ENCODE results near the gene C1orf94.
"Not testable (repeated sequence)": the region's sequence is repeated elsewhere in the genome, so short reads cannot be mapped to it uniquely, and the experiment has no call there.

C1orf94 gene

DNA sequence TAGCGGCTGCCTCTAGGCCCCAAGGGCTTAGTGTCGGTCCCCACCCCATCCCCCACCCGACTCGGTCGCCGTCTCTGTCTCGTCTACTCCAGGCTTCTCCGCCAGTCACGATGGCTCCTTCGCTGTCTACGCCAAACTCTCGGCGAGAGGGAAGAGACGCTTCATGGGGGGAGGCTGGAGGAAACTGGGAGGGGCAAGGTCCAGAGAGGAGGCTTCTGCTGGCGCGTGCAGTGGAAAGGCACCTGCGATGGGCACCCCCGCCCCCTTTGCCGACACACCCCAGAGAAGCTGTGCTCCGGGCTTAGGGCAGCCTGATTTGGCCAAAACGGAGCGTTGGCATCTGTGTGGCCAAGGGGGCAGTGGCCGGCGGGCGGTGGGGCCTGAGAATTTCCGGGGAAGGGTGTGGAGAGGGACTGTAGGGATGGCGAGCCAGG is 10.5 kb upstream of the C1orf94 start:
- Histone ChIP-seq H3K4me3 (ENCODE audit: low read depth in 1 of 2, low read length in 1 of 2) (no peak overlapping the region), H3K27me3 (peaks cover 98% of the 10 kb centered on the region)

DNA sequence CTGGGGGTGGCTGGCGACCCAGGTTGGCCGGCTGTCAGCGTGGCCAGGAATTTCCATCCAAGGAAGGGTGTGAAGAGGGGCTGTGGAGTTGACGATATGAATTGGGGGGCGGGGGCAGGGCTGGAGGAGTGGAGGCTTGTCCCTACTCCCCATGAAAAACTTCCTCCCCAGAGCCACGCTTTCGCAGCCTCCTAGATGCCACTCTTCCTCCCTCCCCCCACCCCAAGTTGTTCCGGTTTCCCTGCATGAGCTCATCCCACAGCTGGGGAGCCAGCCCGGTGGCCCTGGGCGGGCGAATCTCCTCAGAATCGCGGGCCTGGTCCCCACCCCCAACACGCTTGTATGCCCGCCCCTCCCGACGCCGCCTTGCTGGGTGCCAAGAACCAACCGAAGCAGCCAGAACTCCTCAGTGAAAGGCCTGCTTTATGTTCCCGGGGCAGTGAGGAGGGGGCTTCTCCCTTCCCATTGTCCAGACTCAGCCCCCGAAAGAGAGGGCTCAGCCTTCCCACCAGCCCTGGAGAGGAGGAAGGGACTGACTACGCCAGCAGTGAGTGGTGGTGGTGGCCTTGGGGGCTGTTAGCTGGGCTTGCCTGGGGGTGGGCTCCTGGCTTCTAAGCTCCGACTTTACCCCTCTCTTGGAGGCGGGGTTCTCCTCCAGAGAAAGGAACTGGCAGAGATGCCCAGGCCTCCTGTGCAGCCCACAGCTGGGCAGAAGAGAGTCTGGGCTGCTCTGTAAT is 9.9 kb upstream of the C1orf94 start:
- Histone ChIP-seq H3K4me3 (ENCODE audit: low read depth in 1 of 2, low read length in 1 of 2) (no peak overlapping the region), H3K9me3 (no peaks in the 10 kb centered on the region), H3K27me3 (peaks cover 98% of the 10 kb centered on the region), H3K27ac (no peak overlapping the region), H3K36me3 (no peaks in the 10 kb centered on the region), H3K4me1 (ENCODE audit: control insufficient read depth in 1 of 2, insufficient read depth in 1 of 2, low read depth in 1 of 2, low read length in 1 of 2) (no peaks in the 10 kb centered on the region)
- TF ChIP-seq, protein P1, sequence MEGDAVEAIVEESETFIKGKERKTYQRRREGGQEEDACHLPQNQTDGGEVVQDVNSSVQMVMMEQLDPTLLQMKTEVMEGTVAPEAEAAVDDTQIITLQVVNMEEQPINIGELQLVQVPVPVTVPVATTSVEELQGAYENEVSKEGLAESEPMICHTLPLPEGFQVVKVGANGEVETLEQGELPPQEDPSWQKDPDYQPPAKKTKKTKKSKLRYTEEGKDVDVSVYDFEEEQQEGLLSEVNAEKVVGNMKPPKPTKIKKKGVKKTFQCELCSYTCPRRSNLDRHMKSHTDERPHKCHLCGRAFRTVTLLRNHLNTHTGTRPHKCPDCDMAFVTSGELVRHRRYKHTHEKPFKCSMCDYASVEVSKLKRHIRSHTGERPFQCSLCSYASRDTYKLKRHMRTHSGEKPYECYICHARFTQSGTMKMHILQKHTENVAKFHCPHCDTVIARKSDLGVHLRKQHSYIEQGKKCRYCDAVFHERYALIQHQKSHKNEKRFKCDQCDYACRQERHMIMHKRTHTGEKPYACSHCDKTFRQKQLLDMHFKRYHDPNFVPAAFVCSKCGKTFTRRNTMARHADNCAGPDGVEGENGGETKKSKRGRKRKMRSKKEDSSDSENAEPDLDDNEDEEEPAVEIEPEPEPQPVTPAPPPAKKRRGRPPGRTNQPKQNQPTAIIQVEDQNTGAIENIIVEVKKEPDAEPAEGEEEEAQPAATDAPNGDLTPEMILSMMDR (IDR thresholded peaks at IDR 0.05): no peak

More for the DNA sequence above, 10.5 kb upstream of the C1orf94 start:
- Histone ChIP-seq H3K9me3 (no peaks in the 10 kb centered on the region), H3K27ac (no peak overlapping the region), H3K36me3 (no peaks in the 10 kb centered on the region), H3K4me1 (ENCODE audit: control insufficient read depth in 1 of 2, insufficient read depth in 1 of 2, low read depth in 1 of 2, low read length in 1 of 2) (no peaks in the 10 kb centered on the region)
- TF ChIP-seq, protein P1 (IDR thresholded peaks at IDR 0.05): no peak

DNA sequence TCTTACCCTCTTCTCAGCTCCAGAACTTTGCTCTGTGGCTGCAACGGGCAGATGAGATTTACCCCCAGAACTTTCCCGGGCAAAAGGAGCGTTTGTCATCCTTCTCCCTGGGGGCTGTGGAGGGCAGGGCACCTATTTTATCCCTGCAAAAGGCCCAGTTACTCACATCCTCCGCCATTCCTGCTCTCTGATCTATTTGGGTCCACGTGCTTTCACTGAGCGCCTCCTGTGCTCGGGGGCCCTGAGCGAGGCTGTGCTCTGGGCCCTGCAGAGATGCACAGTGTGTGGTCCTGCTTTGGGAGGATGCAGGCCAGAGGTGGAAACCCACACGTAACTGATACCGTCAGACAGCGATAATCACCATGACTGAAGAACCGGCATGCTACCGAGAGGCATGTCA is 9.3 kb upstream of the C1orf94 start:
- peaks cover 97% of the 10 kb centered on the region for H3K27me3 ChIP-seq

DNA sequence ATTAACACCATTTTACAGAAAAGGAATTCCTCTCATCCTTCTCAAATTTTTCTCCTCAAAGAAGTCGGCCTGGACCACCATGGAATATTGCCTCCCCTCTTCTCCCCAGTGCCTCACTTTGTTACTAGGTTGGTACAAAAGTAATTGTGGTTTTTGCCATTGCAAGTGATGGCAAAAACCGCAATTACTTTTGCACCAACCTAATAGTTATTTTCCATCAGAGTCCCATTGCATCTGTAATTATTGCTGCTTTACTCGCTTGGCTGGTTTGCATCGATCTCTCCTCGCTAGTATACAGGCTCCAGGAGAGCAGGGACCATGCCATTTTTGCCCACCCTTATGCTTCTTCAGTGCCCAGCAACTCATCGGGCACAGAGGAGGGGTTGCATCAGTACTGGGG is 963 bp upstream of the C1orf94 start:
- Histone ChIP-seq H3K27me3 (peaks cover 97% of the 10 kb centered on the region), H3K36me3 (no peaks in the 10 kb centered on the region), H3K4me3 (ENCODE audit: low read depth in 1 of 2, low read length in 1 of 2) (no peak overlapping the region), H3K27ac (no peak overlapping the region), H3K4me1 (ENCODE audit: control insufficient read depth in 1 of 2, insufficient read depth in 1 of 2, low read depth in 1 of 2, low read length in 1 of 2) (no peaks in the 10 kb centered on the region), H3K9me3 (no peaks in the 10 kb centered on the region)
- TF ChIP-seq, protein P1 (IDR thresholded peaks at IDR 0.05): no peak

More for the DNA sequence above, 9.3 kb upstream of the C1orf94 start:
- TF ChIP-seq, protein P1 (IDR thresholded peaks at IDR 0.05): no peak
- Histone ChIP-seq H3K27ac (no peak overlapping the region), H3K4me1 (ENCODE audit: control insufficient read depth in 1 of 2, insufficient read depth in 1 of 2, low read depth in 1 of 2, low read length in 1 of 2) (no peaks in the 10 kb centered on the region), H3K4me3 (ENCODE audit: low read depth in 1 of 2, low read length in 1 of 2) (no peak overlapping the region), H3K9me3 (no peaks in the 10 kb centered on the region), H3K36me3 (no peaks in the 10 kb centered on the region)

DNA sequence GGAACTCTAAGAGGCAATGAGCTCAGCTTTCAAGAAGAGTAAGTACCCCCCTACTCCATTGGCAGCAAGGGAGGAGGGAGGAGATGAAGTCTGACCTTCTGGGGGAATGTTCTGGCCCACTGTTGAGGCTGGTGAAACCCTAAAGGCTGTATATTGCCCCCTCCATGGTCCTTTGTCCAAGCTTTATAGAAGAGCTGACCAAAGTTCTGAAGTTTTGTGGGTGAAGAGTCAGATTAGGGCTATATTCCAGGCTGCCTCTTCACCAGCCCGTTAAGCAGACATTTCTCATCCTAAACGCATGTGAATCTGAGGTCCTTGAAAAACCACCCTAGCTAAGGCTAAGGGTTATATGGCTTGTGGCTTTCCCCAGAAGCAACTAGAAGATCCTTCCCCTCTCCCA is 1.4 kb downstream of the C1orf94 start:
- Histone ChIP-seq H3K27ac (no peak overlapping the region), H3K36me3 (no peaks in the 10 kb centered on the region), H3K27me3 (peaks cover 77% of the 10 kb centered on the region), H3K9me3 (no peaks in the 10 kb centered on the region), H3K4me3 (ENCODE audit: low read depth in 1 of 2, low read length in 1 of 2) (no peak overlapping the region), H3K4me1 (ENCODE audit: control insufficient read depth in 1 of 2, insufficient read depth in 1 of 2, low read depth in 1 of 2, low read length in 1 of 2) (no peaks in the 10 kb centered on the region)
- TF ChIP-seq, protein P1 (IDR thresholded peaks at IDR 0.05): no peak

DNA sequence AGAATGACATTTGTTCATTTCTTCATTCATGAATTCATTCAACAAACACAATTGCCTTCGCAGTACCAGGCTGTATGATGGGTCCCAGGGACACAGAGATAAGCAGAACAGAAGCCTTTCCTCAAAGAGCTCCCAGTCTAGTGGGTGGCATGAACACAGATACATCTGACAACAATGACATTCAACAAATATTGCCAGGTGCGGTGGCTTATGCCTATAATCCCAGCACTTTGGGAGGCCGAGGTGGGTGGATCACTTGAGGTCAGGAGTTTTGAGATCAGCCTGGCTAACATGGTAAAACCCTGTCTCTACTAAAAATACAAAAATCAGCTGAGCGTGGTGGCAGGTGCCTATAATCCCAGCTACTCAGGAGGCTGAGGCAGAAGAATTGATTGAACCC is 6.7 kb downstream of the C1orf94 start:
- not testable (repeated sequence) for H3K27ac ChIP-seq; H3K36me3 ChIP-seq; H3K4me1 ChIP-seq (ENCODE audit: control insufficient read depth in 1 of 2, insufficient read depth in 1 of 2, low read depth in 1 of 2, low read length in 1 of 2); H3K9me3 ChIP-seq; H3K4me3 ChIP-seq (ENCODE audit: low read depth in 1 of 2, low read length in 1 of 2)
- H3K27me3 ChIP-seq: peaks cover 37% of the 10 kb centered on the region

Measured in neutrophil (primary cell).